ENCODE data around the gene SEMA7A. TPM values are rescaled to one million over a fixed set of nuclear protein-coding genes. Genes with fewer than 3 reads are reported as not detected.

SEMA7A gene
- polyA plus RNA-seq, 1 of the 3 experiments (the other 2 are of a cell fraction): 1.3 TPM

GRCh38 chr15:74412159-74412558, 21.6 kb downstream of the SEMA7A start:
- ChIA-PET POLR2A (no interaction called here), CTCF (interaction anchor here (0.6 to 0.9 kb wide), 3 partner anchors 12 to 203 kb away, joined by 3 to 4 read pairs (median 3); no protein-coding TSS in a partner anchor)
- no peaks in the 10 kb centered on the region for H3K36me3 ChIP-seq (replicated peaks in 1 of 2; ENCODE audit: control insufficient read depth in 1 of 2, insufficient read depth in 2 of 2, low read length in 1 of 2)
- WGBS (ENCODE audit: low lambda C conversion rate): 55% methylated on average over 4 of the region's 6 CpGs
- H3K79me2 ChIP-seq (ENCODE audit: insufficient read depth): no peaks in the 10 kb centered on the region
- peaks cover 1% of the 10 kb centered on the region for H3F3A ChIP-seq (replicated peaks; ENCODE audit: insufficient read depth)
- H2AFZ ChIP-seq (ENCODE audit: low read depth): no peak overlapping the region
- no peak overlapping the region for H3K9ac ChIP-seq
- no peaks in the 10 kb centered on the region for H3K27me3 ChIP-seq (ENCODE audit: insufficient read depth)
- no peaks in the 10 kb centered on the region for H3K9me3 ChIP-seq
- no peaks in the 10 kb centered on the region for H4K20me1 ChIP-seq (ENCODE audit: insufficient read depth)
- H3K4me2 ChIP-seq: no peak overlapping the region
- H3K4me1 ChIP-seq (ENCODE audit: control insufficient read depth in 1 of 2, insufficient read depth in 2 of 2, low read depth in 1 of 2, low read length in 1 of 2): peaks cover 0 to 5% of the 10 kb centered on the region in 2 experiments; a peak in 2 of 4 replicates
- no peak for DNase-seq
- TF ChIP-seq FOSL2 (IDR thresholded peaks at IDR 0.05; ENCODE audit: borderline replicate concordance, low read depth) (no peak), SMC3 (IDR thresholded peaks at IDR 0.05; ENCODE audit: low read depth, low read length) (no peak), CTCF (IDR thresholded peaks at IDR 0.05) (no peak), JUND (IDR thresholded peaks at IDR 0.05) (no peak), POLR2AphosphoS5 (IDR thresholded peaks at IDR 0.05; ENCODE audit: low read depth, low read length) (no peak)
- no peak overlapping the region for H3K27ac ChIP-seq (ENCODE audit: low read depth in 2 of 2, low read length in 1 of 2)
- H3K4me3 ChIP-seq (ENCODE audit: low read depth in 2 of 2, low read length in 1 of 2): no peak overlapping the region
- H3K9me2 ChIP-seq: no peaks in the 10 kb centered on the region

GRCh38 chr15:74411686-74412085, 22.1 kb downstream of the SEMA7A start:
- WGBS (ENCODE audit: low lambda C conversion rate): 95% methylated on average over 11 of the region's 12 CpGs

GRCh38 chr15:74410502-74410901, 23.3 kb downstream of the SEMA7A start:
- Histone ChIP-seq H4K20me1 (ENCODE audit: insufficient read depth) (no peaks in the 10 kb centered on the region), H3K27me3 (ENCODE audit: insufficient read depth) (no peaks in the 10 kb centered on the region), H3K4me3 (ENCODE audit: low read depth in 2 of 2, low read length in 1 of 2) (no peak overlapping the region), H3K27ac (ENCODE audit: low read depth in 2 of 2, low read length in 1 of 2) (no peak overlapping the region), H3F3A (replicated peaks; ENCODE audit: insufficient read depth) (peaks cover 7% of the 10 kb centered on the region), H2AFZ (ENCODE audit: low read depth) (no peak overlapping the region), H3K36me3 (replicated peaks in 1 of 2; ENCODE audit: control insufficient read depth in 1 of 2, insufficient read depth in 2 of 2, low read length in 1 of 2) (no peaks in the 10 kb centered on the region), H3K4me2 (no peak overlapping the region), H3K79me2 (ENCODE audit: insufficient read depth) (no peaks in the 10 kb centered on the region), H3K9ac (no peak overlapping the region), H3K9me3 (no peaks in the 10 kb centered on the region), H3K9me2 (no peaks in the 10 kb centered on the region), H3K4me1 (ENCODE audit: control insufficient read depth in 1 of 2, insufficient read depth in 2 of 2, low read depth in 1 of 2, low read length in 1 of 2) (peaks cover 0 to 12% of the 10 kb centered on the region in 2 experiments; a peak in 2 of 4 replicates)
- POLR2A ChIA-PET: no interaction called here
- WGBS (ENCODE audit: low lambda C conversion rate): 95% methylated on average over 9 of the region's 18 CpGs
- no peak for DNase-seq
- TF ChIP-seq EZH2phosphoT487 (IDR thresholded peaks at IDR 0.05; ENCODE audit: borderline replicate concordance, low read depth) (no peak), GABPA (IDR thresholded peaks at IDR 0.05; ENCODE audit: low read depth) (no peak), MXI1 (IDR thresholded peaks at IDR 0.05; ENCODE audit: low read depth, low read length) (no peak), GATA2 (CRISPR knock-in tag; IDR thresholded peaks at IDR 0.05) (no peak), RCOR1 (IDR thresholded peaks at IDR 0.05; ENCODE audit: low read length) (no peak), POLR2AphosphoS5 (IDR thresholded peaks at IDR 0.05; ENCODE audit: low read depth, low read length) (no peak), MAX (IDR thresholded peaks at IDR 0.05; ENCODE audit: low read depth) (no peak), REST (IDR thresholded peaks at IDR 0.05; ENCODE audit: low read depth, low read length) (no peak)
- CTCF ChIA-PET: interaction anchor here (1.3 to 1.6 kb wide), 2 partner anchors 28 to 225 kb away, joined by 3 to 5 read pairs; no protein-coding TSS in a partner anchor

More at GRCh38 chr15:74411686-74412085, 22.1 kb downstream of the SEMA7A start:
- no peaks in the 10 kb centered on the region for H3K9me3 ChIP-seq
- H3K4me1 ChIP-seq (ENCODE audit: control insufficient read depth in 1 of 2, insufficient read depth in 2 of 2, low read depth in 1 of 2, low read length in 1 of 2): peaks cover 0 to 10% of the 10 kb centered on the region in 2 experiments; a peak in 2 of 4 replicates
- no peaks in the 10 kb centered on the region for H4K20me1 ChIP-seq (ENCODE audit: insufficient read depth)
- POLR2A ChIA-PET: no interaction called here
- TF ChIP-seq RFX5 (IDR thresholded peaks at IDR 0.05; ENCODE audit: low read length) (no peak), EP300 (IDR thresholded peaks at IDR 0.05; ENCODE audit: borderline replicate concordance in 1 of 2, low read depth in 1 of 2, low read length in 1 of 2) (no peak)
- no peak overlapping the region for H3K4me3 ChIP-seq (ENCODE audit: low read depth in 2 of 2, low read length in 1 of 2)
- no peak overlapping the region for H2AFZ ChIP-seq (ENCODE audit: low read depth)
- peaks cover 6% of the 10 kb centered on the region for H3F3A ChIP-seq (replicated peaks; ENCODE audit: insufficient read depth)
- H3K27me3 ChIP-seq (ENCODE audit: insufficient read depth): no peaks in the 10 kb centered on the region
- no peak overlapping the region for H3K27ac ChIP-seq (ENCODE audit: low read depth in 2 of 2, low read length in 1 of 2)
- H3K9ac ChIP-seq: no peak overlapping the region
- CTCF ChIA-PET: interaction anchor here (0.6 to 0.7 kb wide), 2 partner anchors 13 to 203 kb away, joined by 3 read pairs; no protein-coding TSS in a partner anchor
- H3K9me2 ChIP-seq: no peaks in the 10 kb centered on the region
- no peaks in the 10 kb centered on the region for H3K79me2 ChIP-seq (ENCODE audit: insufficient read depth)
- no peak for DNase-seq
- no peaks in the 10 kb centered on the region for H3K36me3 ChIP-seq (replicated peaks in 1 of 2; ENCODE audit: control insufficient read depth in 1 of 2, insufficient read depth in 2 of 2, low read length in 1 of 2)
- no peak overlapping the region for H3K4me2 ChIP-seq
